H9 (cell line): ENCODE measurements around the gene PPARG. TPM values are rescaled to one million over a fixed set of nuclear protein-coding genes. Genes with fewer than 3 reads are reported as not detected.

Experiments used
- DNase-seq: peaks from one replicate; pipeline ENCODE4 v3.0.0-alpha.2; 2017
- H2AFZ ChIP-seq: one replicate; pipeline ENCODE4 v1.6.1; 2013; ENCODE audit warnings: mild to moderate bottlenecking, low read length, control low read depth, moderate library complexity
- H2AK5ac ChIP-seq: 2 replicates; pipeline ENCODE4 v1.6.1; 2013; ENCODE audit warnings: low read length, control low read depth, mixed read lengths; ENCODE audit not compliant: insufficient read length
- H2BK120ac ChIP-seq: one replicate; pipeline ENCODE4 v1.6.1; 2013; ENCODE audit warnings: low read depth, mild to moderate bottlenecking, low read length, control low read depth, inconsistent platforms; ENCODE audit not compliant: poor library complexity, severe bottlenecking
- H2BK12ac ChIP-seq: 2 replicates; pipeline ENCODE4 v1.6.1; 2013; ENCODE audit warnings: low read length, control low read depth, mixed read lengths, low read depth; ENCODE audit not compliant: insufficient read length
- H2BK15ac ChIP-seq: 2 replicates; pipeline ENCODE4 v1.6.1; 2013; ENCODE audit warnings: low read depth, low read length, control low read depth
- H2BK20ac ChIP-seq: one replicate; pipeline ENCODE4 v1.6.1; 2013; ENCODE audit warnings: low read depth, mild to moderate bottlenecking, low read length, control low read depth, inconsistent platforms; ENCODE audit not compliant: poor library complexity, severe bottlenecking
- H2BK5ac ChIP-seq: 2 replicates; pipeline ENCODE4 v1.6.1; 2013; ENCODE audit warnings: low read length, control low read depth, mixed read lengths; ENCODE audit not compliant: insufficient read length
- H3K14ac ChIP-seq: 2 replicates; pipeline ENCODE4 v1.6.1; 2013; ENCODE audit warnings: low read length, control low read depth; ENCODE audit not compliant: insufficient read depth
- H3K18ac ChIP-seq: 2 replicates; pipeline ENCODE4 v1.6.1; 2013; ENCODE audit warnings: low read depth, mild to moderate bottlenecking, mixed read lengths, low read length, control low read depth; ENCODE audit not compliant: insufficient read length
- H3K23ac ChIP-seq: 2 replicates; pipeline ENCODE4 v1.6.1; 2013; ENCODE audit warnings: low read length, control low read depth, mixed read lengths, low read depth; ENCODE audit not compliant: insufficient read length
- H3K23me2 ChIP-seq: 2 replicates; pipeline ENCODE4 v1.6.1; 2013; ENCODE audit warnings: low read depth, mild to moderate bottlenecking, mixed read lengths, low read length, control low read depth; ENCODE audit not compliant: insufficient read length, poor library complexity, severe bottlenecking
- H3K27ac ChIP-seq: 2 replicates; pipeline ENCODE4 v1.5.1; 2013; ENCODE audit warnings: low read length, control low read depth, mixed read lengths, low read depth; ENCODE audit not compliant: insufficient read length
- H3K27me3 ChIP-seq: 2 replicates; pipeline ENCODE4 v1.6.1; 2013; ENCODE audit warnings: low read length, control low read depth, inconsistent platforms; ENCODE audit not compliant: insufficient read depth
- H3K4ac ChIP-seq: 2 replicates; pipeline ENCODE4 v1.6.1; 2013; ENCODE audit warnings: low read depth, mild to moderate bottlenecking, control low read depth, inconsistent platforms, low read length, moderate library complexity
- H3K4me1 ChIP-seq: 2 replicates; pipeline ENCODE4 v1.6.1; 2013; ENCODE audit warnings: low read length, control low read depth, inconsistent platforms; ENCODE audit not compliant: insufficient read depth
- H3K4me2 ChIP-seq: 2 replicates; pipeline ENCODE4 v1.6.1; 2013; ENCODE audit warnings: low read length, control low read depth, mixed read lengths; ENCODE audit not compliant: insufficient read length, insufficient read depth
- H3K56ac ChIP-seq: 2 replicates; pipeline ENCODE4 v1.6.1; 2013; ENCODE audit warnings: low read depth, mild to moderate bottlenecking, mixed read lengths, low read length, control low read depth; ENCODE audit not compliant: insufficient read length
- H3K79me1 ChIP-seq: 2 replicates; pipeline ENCODE4 v1.6.1; 2013; ENCODE audit warnings: low read depth, mild to moderate bottlenecking, moderate library complexity, low read length, control low read depth, inconsistent platforms; ENCODE audit not compliant: insufficient read depth, poor library complexity, severe bottlenecking
- H3K79me2 ChIP-seq: 2 replicates; pipeline ENCODE4 v1.6.1; 2013; ENCODE audit warnings: low read length, control low read depth, inconsistent platforms; ENCODE audit not compliant: insufficient read depth
- H3K9ac ChIP-seq: 2 replicates; pipeline ENCODE4 v1.6.1; 2013; ENCODE audit warnings: low read length, control low read depth, mixed read lengths; ENCODE audit not compliant: insufficient read length; ENCODE audit errors: extremely low read depth
- H3K9me3 ChIP-seq: one replicate; pipeline ENCODE4 v1.6.1; 2013; ENCODE audit warnings: low read depth, low read length, inconsistent platforms; ENCODE audit not compliant: control insufficient read depth
- H3T11ph ChIP-seq: one replicate; pipeline ENCODE4 v1.6.1; 2013; ENCODE audit warnings: mild to moderate bottlenecking, low read length, control low read depth, inconsistent platforms
- H4K20me1 ChIP-seq: one replicate; pipeline ENCODE4 v1.6.1; 2013; ENCODE audit not compliant: control insufficient read depth, insufficient read length, insufficient read depth
- H4K5ac ChIP-seq: 2 replicates; pipeline ENCODE4 v1.6.1; 2013; ENCODE audit warnings: low read depth, mild to moderate bottlenecking, mixed read lengths, low read length, control low read depth; ENCODE audit not compliant: insufficient read length
- H4K8ac ChIP-seq: replicated peaks from 2 replicates; pipeline ENCODE4 v1.6.1; 2013; ENCODE audit warnings: low read length, control low read depth, mixed read lengths, low read depth; ENCODE audit not compliant: insufficient read length
- H4K91ac ChIP-seq: 2 replicates; pipeline ENCODE4 v1.6.1; 2013; ENCODE audit warnings: low read depth, mild to moderate bottlenecking, moderate library complexity, mixed read lengths, low read length, control low read depth; ENCODE audit not compliant: insufficient read length
- H3K27ac Mint-ChIP-seq, 3 experiments: 2 replicates in 2 of 3; 3 replicates in 1 of 3; pipeline ENCODE4 v1.8.0; 2020 to 2021; ENCODE audit warnings: mixed read lengths in 3 of 3, mild to moderate bottlenecking in 1 of 3, moderate library complexity in 1 of 3
- H3K27me3 Mint-ChIP-seq: 2 replicates; pipeline ENCODE4 v1.8.0; 2021; ENCODE audit warnings: low read depth, mild to moderate bottlenecking, moderate library complexity, mixed read lengths
- H3K36me3 Mint-ChIP-seq, 3 experiments: 2 replicates in 2 of 3; 3 replicates in 1 of 3; pipeline ENCODE4 v1.8.0; 2020 to 2021; ENCODE audit warnings: low read depth in 3 of 3, mixed read lengths in 3 of 3; ENCODE audit not compliant: insufficient read depth in 1 of 3
- H3K4me1 Mint-ChIP-seq, 2 experiments: 2 replicates each; pipeline ENCODE4 v1.8.0; 2020; ENCODE audit warnings: mixed read lengths in 2 of 2
- H3K4me3 Mint-ChIP-seq, 2 experiments: 2 replicates in 1 of 2; 3 replicates in 1 of 2; pipeline ENCODE4 v1.8.0; 2020 to 2021; ENCODE audit warnings: mild to moderate bottlenecking in 2 of 2, mixed read lengths in 2 of 2, moderate library complexity in 1 of 2
- H3K9me3 Mint-ChIP-seq, 2 experiments: 2 replicates in 1 of 2; 3 replicates in 1 of 2; pipeline ENCODE4 v1.8.0; 2020; ENCODE audit warnings: mild to moderate bottlenecking in 2 of 2, mixed read lengths in 2 of 2, moderate library complexity in 1 of 2
- WGBS: extraction: QIAGEN DNeasy Blood & Tissue Kit; methylation state at CpG from one replicate; pipeline ENCODE4 v1.1.7; 2013; ENCODE audit warnings: missing lambda C conversion rate, low lambda C conversion rate, mixed read lengths; ENCODE audit not compliant: insufficient read length; ENCODE audit errors: extremely low coverage; 5-methylcytosine and 5-hydroxymethylcytosine counted together
- total RNA-seq: library from RNA; stranded (reverse); gene quantifications from 2 replicates; pipeline ENCODE4 v1.2.1, GENCODE V29; 2021
- TF ChIP-seq, protein P1 (sequence below): fragments of 200-600 bp; sonication (generic); conservative IDR thresholded peaks from 3 replicates; pipeline ENCODE4 v1.8.0; 2021; ENCODE audit warnings: antibody characterized with exemption, mild to moderate bottlenecking

PPARG gene
- total RNA-seq, 1 experiment from 2014 or later: 0.42 TPM

DNA sequence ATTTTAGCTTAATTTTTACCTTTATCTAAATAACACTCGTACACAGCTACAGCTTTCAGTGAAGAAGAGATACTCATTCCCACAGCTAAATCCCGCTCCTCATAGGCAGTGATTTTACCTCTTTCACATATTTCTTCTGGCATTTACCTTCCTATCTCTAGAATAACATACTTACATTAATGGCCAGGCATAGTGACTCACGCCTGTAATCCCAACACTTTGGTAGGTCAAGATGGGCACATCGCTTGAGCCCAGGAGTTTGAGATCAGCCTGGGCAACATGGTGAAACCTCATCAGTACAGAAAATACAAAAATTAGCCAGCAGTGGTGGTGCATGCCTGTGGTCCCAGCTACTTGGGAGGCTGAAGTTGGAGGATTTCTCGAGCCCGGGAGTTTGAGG, 80.2 kb downstream of the PPARG start:
- Mint-ChIP-seq H3K27me3 (no peaks in the 10 kb centered on the region), H3K4me1 (no peaks in the 10 kb centered on the region), H3K9me3 (peaks cover 4 to 8% of the 10 kb centered on the region in 2 experiments; a peak in 3 of 5 replicates), H3K36me3 (peaks cover 0 to 6% (median 0%) of the 10 kb centered on the region in 3 experiments; a peak in 1 of 7 replicates), H3K4me3 (no peak overlapping the region), H3K27ac (no peak overlapping the region)
- Histone ChIP-seq H3K4me2 (no peak overlapping the region), H3K79me2 (no peaks in the 10 kb centered on the region), H3T11ph (no peak overlapping the region), H3K9ac (no peak overlapping the region), H3K18ac (no peak overlapping the region), H2BK120ac (no peak overlapping the region), H2BK15ac (no peak overlapping the region), H3K4me1 (no peaks in the 10 kb centered on the region), H2AFZ (no peak overlapping the region), H2BK20ac (no peak overlapping the region), H3K79me1 (no peaks in the 10 kb centered on the region), H3K23me2 (no peaks in the 10 kb centered on the region), H3K9me3 (no peaks in the 10 kb centered on the region), H2BK5ac (no peak overlapping the region), H3K27ac (no peak overlapping the region), H2AK5ac (no peak overlapping the region), H3K4ac (no peak overlapping the region), H3K23ac (no peak overlapping the region), H4K5ac (no peak overlapping the region), H2BK12ac (no peak overlapping the region), H4K91ac (no peak overlapping the region), H3K56ac (no peak overlapping the region), H3K27me3 (no peaks in the 10 kb centered on the region), H4K20me1 (no peaks in the 10 kb centered on the region), H3K14ac (no peak overlapping the region), H4K8ac (no peak overlapping the region)
- TF ChIP-seq, protein P1, sequence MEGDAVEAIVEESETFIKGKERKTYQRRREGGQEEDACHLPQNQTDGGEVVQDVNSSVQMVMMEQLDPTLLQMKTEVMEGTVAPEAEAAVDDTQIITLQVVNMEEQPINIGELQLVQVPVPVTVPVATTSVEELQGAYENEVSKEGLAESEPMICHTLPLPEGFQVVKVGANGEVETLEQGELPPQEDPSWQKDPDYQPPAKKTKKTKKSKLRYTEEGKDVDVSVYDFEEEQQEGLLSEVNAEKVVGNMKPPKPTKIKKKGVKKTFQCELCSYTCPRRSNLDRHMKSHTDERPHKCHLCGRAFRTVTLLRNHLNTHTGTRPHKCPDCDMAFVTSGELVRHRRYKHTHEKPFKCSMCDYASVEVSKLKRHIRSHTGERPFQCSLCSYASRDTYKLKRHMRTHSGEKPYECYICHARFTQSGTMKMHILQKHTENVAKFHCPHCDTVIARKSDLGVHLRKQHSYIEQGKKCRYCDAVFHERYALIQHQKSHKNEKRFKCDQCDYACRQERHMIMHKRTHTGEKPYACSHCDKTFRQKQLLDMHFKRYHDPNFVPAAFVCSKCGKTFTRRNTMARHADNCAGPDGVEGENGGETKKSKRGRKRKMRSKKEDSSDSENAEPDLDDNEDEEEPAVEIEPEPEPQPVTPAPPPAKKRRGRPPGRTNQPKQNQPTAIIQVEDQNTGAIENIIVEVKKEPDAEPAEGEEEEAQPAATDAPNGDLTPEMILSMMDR: no peak
- no peak for DNase-seq
- WGBS: no CpG with 5 or more reads among the region's 6 CpGs
